ENCODE measurements around the gene RCOR2.

GRCh38 chr11:63872800-63873197 is 44.2 kb downstream of the RCOR2 start:
- TF ChIP-seq CTCF (IDR thresholded peaks at IDR 0.05) (no peak), POLR2A (IDR thresholded peaks at IDR 0.05) (no peak)
